ENCODE results near the gene SERPINB4.
"Not testable (repeated sequence)": the region's sequence is repeated elsewhere in the genome, so short reads cannot be mapped to it uniquely, and the experiment has no call there.

Gene SERPINB4

DNA sequence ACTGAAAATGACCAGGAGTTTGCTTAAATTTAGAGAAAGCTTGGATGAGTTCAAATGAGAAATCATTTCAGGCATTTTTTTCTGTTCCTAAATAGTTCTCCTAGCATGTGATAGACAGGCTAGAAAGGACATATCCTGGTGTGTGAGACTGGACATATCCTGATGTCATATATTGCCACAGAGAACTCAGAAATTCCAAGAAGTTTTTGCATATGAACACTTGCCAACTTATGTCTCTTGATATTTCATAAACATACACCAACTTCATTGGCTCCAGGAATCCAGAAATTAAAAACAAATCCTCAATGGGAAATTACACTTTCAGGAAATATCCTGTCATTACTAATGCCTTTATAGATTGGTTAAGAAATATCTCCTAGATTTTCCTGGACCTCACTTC is 2.9 kb upstream of the SERPINB4 start:
- no peak overlapping the region for H3K4me3 ChIP-seq (ENCODE audit: low read depth, low read length)
- TF ChIP-seq, protein P1, sequence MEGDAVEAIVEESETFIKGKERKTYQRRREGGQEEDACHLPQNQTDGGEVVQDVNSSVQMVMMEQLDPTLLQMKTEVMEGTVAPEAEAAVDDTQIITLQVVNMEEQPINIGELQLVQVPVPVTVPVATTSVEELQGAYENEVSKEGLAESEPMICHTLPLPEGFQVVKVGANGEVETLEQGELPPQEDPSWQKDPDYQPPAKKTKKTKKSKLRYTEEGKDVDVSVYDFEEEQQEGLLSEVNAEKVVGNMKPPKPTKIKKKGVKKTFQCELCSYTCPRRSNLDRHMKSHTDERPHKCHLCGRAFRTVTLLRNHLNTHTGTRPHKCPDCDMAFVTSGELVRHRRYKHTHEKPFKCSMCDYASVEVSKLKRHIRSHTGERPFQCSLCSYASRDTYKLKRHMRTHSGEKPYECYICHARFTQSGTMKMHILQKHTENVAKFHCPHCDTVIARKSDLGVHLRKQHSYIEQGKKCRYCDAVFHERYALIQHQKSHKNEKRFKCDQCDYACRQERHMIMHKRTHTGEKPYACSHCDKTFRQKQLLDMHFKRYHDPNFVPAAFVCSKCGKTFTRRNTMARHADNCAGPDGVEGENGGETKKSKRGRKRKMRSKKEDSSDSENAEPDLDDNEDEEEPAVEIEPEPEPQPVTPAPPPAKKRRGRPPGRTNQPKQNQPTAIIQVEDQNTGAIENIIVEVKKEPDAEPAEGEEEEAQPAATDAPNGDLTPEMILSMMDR (IDR thresholded peaks at IDR 0.05; ENCODE audit: borderline replicate concordance, insufficient read depth, low read depth, low read length) = no peak

DNA sequence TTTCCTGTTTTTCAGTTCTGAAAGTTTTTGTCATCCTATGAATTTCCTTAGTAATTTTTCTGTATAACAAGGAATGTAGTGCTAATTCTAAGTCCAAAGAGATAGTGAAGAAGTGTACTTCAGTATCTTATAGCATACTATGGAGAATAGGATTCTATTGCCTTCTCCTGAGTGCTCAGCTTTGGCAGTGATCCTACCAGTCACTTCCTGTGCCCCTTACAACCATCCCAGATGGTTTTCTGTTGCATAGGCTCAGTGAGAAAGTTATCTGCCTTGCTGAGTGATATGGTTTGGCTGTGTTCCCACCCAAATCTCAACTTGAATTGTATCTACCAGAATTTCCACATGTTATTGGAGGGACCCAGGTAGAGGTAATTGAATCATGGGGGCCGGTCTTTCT is 638 bp upstream of the SERPINB4 start:
- not testable (repeated sequence) for H3K4me3 ChIP-seq (ENCODE audit: low read depth, low read length)

DNA sequence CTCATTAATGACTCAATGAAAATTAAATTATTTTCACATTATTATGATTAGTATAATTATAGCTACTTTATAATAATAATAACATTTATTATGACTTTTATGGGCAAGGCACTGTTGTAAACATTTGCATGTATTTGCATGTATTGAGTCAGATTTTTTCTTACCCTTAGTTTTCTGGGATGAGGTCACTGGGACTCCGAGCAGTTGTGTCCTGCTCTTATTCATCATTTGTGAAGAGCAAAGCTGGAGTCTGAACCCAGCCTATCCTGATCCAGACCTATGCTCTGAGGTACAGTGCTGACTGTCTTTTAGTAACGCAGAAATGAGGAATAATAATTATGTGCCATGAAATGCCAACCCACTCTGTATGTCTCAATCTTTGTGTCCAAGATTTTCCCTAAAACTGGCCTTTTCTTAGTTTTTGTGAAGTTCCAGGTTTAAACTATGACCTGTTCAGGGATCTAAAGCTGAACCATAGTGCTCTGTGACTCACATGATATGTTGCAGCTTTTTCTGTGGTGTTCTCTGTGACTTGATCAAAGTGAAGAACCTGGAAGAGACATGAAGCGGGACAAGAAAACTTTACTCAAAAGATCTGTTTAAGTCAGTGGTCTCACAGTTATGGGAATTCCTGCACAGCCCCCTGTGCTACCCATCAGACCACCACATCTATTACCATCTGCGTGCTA is 1.2 kb downstream of the SERPINB4 start:
- not testable (repeated sequence) for H3K4me3 ChIP-seq (ENCODE audit: low read depth, low read length)

DNA sequence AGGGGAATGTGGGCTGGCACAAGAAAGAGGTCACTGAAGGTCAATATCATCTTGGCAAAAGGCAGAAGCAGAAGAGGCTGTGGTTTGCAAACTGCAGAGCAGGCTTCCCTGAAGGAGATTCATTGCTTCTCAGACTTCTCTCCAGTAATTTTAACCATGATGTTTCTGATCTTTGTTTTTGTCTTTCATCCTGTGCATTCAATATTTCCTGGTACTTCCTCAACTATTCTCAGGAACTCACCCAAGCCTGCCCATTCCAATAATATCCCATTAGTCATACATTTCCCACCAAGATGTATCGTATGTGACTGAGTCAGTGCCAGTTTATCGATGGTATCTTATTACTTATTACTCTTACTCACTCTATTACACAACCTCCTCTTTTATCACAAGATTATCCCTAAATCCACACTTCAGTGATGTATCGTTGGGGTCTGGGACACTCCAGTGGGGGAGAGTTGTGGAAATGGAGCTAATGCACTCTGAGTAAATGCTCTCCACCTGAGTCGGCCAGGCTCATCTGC is 2.8 kb downstream of the SERPINB4 start:
- not testable (repeated sequence) for H3K4me3 ChIP-seq (ENCODE audit: low read depth, low read length)

DNA sequence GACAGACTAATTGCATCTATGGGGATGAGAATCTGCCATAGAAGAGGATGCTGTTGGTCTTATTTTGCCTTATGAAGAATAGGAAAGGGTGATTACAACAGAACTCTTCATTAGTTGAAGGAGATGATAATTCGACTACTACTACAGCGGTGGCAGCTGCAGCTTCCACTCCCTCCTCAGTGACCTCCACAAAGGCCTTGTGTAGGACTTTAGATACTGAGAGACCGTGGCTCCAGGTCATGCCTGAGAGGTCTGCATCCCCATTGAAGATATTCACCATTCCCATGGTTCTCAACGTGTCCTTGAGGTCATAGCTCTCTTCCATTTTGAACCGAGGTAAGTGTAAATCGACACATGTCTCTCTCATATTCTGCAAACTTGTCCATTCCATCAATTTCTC is 6.4 kb downstream of the SERPINB4 start:
- TF ChIP-seq, protein P1 (IDR thresholded peaks at IDR 0.05; ENCODE audit: borderline replicate concordance, insufficient read depth, low read depth, low read length) = no peak

DNA sequence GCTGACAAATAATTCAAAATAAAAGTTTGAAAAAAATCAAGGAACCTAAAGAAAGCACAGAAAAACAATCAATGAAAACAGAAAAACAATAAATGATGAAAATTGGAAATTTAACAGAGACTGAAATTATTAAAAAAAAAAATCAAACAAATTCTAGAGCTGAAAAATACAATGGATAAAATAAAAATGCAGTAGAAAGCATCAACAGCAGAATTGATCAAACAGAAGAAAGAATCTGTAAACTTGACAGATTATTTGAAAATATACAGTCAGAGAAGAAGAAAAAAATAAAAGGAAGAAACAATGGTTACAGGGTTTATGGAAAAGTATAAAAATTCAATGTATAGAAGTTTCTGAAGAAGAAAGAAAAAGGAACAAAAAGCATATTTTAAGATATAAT is 16.2 kb downstream of the SERPINB4 start:
- TF ChIP-seq, protein P1 (IDR thresholded peaks at IDR 0.05; ENCODE audit: borderline replicate concordance, insufficient read depth, low read depth, low read length) = no peak
- H3K4me3 ChIP-seq (ENCODE audit: low read depth, low read length) = no peak overlapping the region

More for the DNA sequence above, 6.4 kb downstream of the SERPINB4 start:
- no peak overlapping the region for H3K4me3 ChIP-seq (ENCODE audit: low read depth, low read length)

DNA sequence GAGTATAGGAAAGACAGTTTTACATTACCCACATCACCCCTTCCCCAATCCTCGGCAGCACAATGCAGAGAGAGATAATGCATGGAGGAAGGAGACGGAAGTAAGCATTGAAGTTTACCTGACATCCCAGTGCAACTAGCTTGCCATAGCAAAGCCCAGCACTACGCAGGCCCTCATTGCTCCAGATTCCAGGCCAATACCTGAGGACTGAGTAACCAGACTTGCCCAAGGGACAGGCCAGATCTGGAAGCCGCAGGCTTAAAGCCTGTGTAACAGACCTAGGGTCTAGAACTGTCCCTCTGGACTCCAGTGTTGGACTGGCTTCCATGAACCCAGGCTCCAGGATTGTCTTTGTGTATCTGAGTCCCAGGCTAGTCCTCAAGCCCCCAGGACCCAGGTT is 17.6 kb downstream of the SERPINB4 start:
- TF ChIP-seq, protein P1 (IDR thresholded peaks at IDR 0.05; ENCODE audit: borderline replicate concordance, insufficient read depth, low read depth, low read length) = no peak
- H3K4me3 ChIP-seq (ENCODE audit: low read depth, low read length) = no peak overlapping the region

DNA sequence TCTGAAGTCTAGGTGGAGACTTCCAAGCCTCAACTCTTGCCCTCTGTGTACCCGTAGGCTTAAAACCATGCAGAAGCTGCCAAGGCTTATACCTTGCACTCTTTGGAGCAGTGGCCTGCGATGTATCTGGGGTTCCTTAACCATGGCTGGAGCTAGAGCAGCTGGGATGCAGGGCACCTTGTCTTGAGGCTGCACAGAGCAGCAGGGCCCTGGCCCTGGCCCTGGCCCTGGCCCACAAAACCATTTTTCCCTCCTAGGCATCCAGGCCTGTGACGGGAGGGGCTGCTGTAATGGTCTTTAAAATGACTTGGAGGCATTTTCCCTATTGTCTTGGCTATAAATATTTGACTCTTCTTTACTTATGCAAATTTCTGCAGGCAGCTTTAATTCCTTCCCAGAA is 19.2 kb downstream of the SERPINB4 start:
- no peak overlapping the region for H3K4me3 ChIP-seq (ENCODE audit: low read depth, low read length)
- TF ChIP-seq, protein P1 (IDR thresholded peaks at IDR 0.05; ENCODE audit: borderline replicate concordance, insufficient read depth, low read depth, low read length) = no peak

DNA sequence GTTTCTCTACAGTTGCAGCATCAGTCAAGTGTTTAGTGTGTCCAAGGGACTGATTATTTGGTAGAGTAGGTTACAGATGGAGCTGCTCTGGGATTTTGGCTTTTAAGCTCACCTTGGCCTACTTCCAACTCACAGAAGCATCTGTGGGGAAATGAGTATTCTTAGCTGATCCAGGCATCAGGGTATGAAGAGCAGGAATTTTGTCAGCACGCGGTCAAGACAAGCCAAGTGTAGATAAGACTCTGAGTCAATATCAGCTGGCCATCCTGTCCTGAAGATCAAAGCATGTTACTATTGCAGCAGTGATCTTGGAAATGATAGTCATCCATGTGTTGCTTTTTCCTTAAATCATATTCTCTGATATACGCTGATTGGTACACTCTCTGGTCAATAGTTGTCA is 24.4 kb downstream of the SERPINB4 start:
- H3K4me3 ChIP-seq (ENCODE audit: low read depth, low read length) = no peak overlapping the region
- TF ChIP-seq, protein P1 (IDR thresholded peaks at IDR 0.05; ENCODE audit: borderline replicate concordance, insufficient read depth, low read depth, low read length) = no peak
